Retinal pigment epithelial cell (primary cell): ENCODE results near the gene DCHS2.
A peak's percentile ranks its signal among the peaks of the same experiment; 100 is the strongest.

ENCODE experiments used
- DNase-seq: peaks from one replicate; pipeline ENCODE4 v3.0.0-alpha.2; 2010; ENCODE audit warnings: low read depth
- H3K4me3 ChIP-seq: 2 replicates; pipeline ENCODE4 v1.5.1; 2011; ENCODE audit warnings: mild to moderate bottlenecking, low read length, control low read depth, moderate library complexity
- CTCF ChIP-seq: conservative IDR thresholded peaks from 2 replicates; pipeline ENCODE4 v1.5.1; 2011; ENCODE audit warnings: low read depth, low read length, control low read depth, inconsistent platforms

Gene DCHS2

DNA sequence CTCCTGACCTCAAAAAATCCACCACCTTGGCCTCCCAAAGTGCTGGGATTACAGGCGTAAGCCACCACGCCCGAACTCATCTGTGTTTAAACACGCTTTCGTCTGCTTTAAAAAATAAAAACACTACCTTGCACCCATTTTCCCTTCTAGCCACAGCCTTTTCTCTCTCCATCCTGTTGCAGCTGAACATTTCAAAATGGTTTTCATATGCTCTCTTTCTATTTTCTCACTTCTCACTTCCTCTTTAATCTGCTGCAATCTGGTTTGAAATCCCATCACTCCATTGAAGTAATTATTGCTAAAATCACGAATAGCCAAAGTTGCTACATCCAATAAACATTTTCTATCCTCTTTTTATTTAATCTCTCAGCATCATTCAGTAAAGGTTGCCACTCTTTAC is 70.0 kb downstream of the DCHS2 start:
- no peak for TF ChIP-seq CTCF
- no peak overlapping the region for H3K4me3 ChIP-seq
- no peak for DNase-seq

GRCh38 chr4:154417373-154417673 is 74.3 kb downstream of the DCHS2 start:
- peak overlapping the region; percentile 69 for H3K4me3 ChIP-seq
- no peak for TF ChIP-seq CTCF
- no peak for DNase-seq

- peak overlapping the region; percentile 69 for H3K4me3 ChIP-seq
- DNase-seq, result no peak
- peak; percentile 10 for TF ChIP-seq CTCF
Measured at GRCh38 chr4:154416190-154416547, 75.4 kb downstream of the DCHS2 start.

- DNase-seq, result no peak
- no peak for TF ChIP-seq CTCF
- H3K4me3 ChIP-seq, result no peak overlapping the region
Measured at GRCh38 chr4:154415313-154415712, 76.3 kb downstream of the DCHS2 start.

DNA sequence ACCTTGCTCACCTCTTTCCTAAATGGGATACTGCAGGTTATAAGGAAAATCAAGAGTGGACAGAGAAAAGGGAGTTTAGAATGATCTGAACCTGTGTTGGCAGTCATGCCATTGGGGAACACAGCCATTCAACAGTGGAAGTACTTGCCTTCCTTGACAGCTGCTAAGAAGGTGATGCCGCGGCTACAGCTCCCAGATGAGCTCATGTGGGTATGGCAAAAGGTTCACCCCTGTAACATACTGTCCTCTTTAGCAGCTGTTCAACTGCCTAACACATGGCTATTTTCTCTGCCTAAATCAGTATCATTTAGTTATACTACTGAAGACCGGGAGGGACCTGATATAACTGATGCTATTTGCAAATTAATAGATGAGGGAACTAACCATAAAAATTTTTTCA is 76.8 kb downstream of the DCHS2 start:
- no peak for TF ChIP-seq CTCF
- no peak for DNase-seq
- no peak overlapping the region for H3K4me3 ChIP-seq

DNA sequence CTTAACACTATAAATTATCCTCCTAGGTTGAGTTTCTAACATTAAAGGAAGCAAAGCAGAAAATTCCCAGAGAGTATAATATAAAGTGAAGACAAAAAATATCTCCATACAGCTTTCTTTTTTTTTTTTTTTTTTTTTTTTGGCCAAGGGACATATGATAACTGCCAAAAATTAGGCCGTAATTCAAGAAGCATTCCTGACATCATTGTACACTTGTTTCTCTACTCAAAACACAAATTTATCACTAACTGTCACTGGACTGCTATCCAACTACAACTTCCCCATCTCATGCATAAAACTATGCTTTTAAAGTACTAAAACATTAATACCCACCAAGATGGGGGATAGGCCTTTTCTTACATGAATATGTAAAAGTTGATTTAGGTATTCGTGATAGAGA is 77.2 kb downstream of the DCHS2 start:
- no peak for TF ChIP-seq CTCF
- no peak overlapping the region for H3K4me3 ChIP-seq
- DNase-seq, result no peak

GRCh38 chr4:154407443-154407842 is 84.2 kb downstream of the DCHS2 start:
- no peak for DNase-seq
- no peak overlapping the region for H3K4me3 ChIP-seq
- TF ChIP-seq CTCF, result no peak
